NOMO-1 treated with DMSO at 0.1 percent for 48 hours (cell line): ENCODE results near the gene CCDC73.
"Not testable (repeated sequence)": the region's sequence is repeated elsewhere in the genome, so short reads cannot be mapped to it uniquely, and the experiment has no call there.

ENCODE experiments used
- DNase-seq: peaks from one replicate; lab custom pipeline; 2025; ENCODE audit not compliant: unreplicated experiment; lab: John Stamatoyannopoulos, UW

Gene CCDC73

GRCh38 chr11:32706985-32707741, 87.3 kb downstream of the CCDC73 start:
- DNase-seq = peak; percentile 67

GRCh38 chr11:32705309-32706033, 89.0 kb downstream of the CCDC73 start:
- DNase-seq = no peak

- DNase-seq = no peak
Measured at GRCh38 chr11:32704775-32705174, 89.7 kb downstream of the CCDC73 start.

- no peak for DNase-seq
Measured at GRCh38 chr11:32704261-32704660, 90.2 kb downstream of the CCDC73 start.

GRCh38 chr11:32701616-32702015, 92.8 kb downstream of the CCDC73 start:
- no peak for DNase-seq

GRCh38 chr11:32698579-32698978, 95.9 kb downstream of the CCDC73 start:
- no peak for DNase-seq

- DNase-seq = no peak
Measured at GRCh38 chr11:32671051-32671450, 123.4 kb downstream of the CCDC73 start.

GRCh38 chr11:32659672-32660071, 134.8 kb downstream of the CCDC73 start:
- DNase-seq = no peak

GRCh38 chr11:32658639-32659406, 135.6 kb downstream of the CCDC73 start:
- DNase-seq = no peak

GRCh38 chr11:32643526-32643925, 150.9 kb downstream of the CCDC73 start:
- no peak for DNase-seq

- DNase-seq = no peak
Measured at GRCh38 chr11:32641361-32641760, 153.1 kb downstream of the CCDC73 start.

- DNase-seq = no peak
Measured at GRCh38 chr11:32635819-32636218, 158.6 kb downstream of the CCDC73 start.

- DNase-seq = peak; percentile 91
Measured at GRCh38 chr11:32630844-32631243, 163.6 kb downstream of the CCDC73 start.

- DNase-seq = no peak
Measured at GRCh38 chr11:32616903-32617302, 177.6 kb downstream of the CCDC73 start.

GRCh38 chr11:32615422-32615821, 179.0 kb downstream of the CCDC73 start:
- DNase-seq = no peak

- DNase-seq = no peak
Measured at GRCh38 chr11:32613500-32614151, 180.8 kb downstream of the CCDC73 start.

GRCh38 chr11:32610797-32611352, 183.6 kb downstream of the CCDC73 start:
- DNase-seq = no peak

GRCh38 chr11:32608826-32609225, 185.6 kb downstream of the CCDC73 start:
- DNase-seq = not testable (repeated sequence)

GRCh38 chr11:32606220-32606619, 188.2 kb downstream of the CCDC73 start:
- DNase-seq = no peak

- DNase-seq = no peak
Measured at GRCh38 chr11:32602657-32603415, 191.6 kb downstream of the CCDC73 start.
